Mucosa of descending colon (tissue), 3 donors: ENCODE data around the gene ARG2. TPM values are rescaled to one million over a fixed set of nuclear protein-coding genes. Genes with fewer than 3 reads are reported as not detected.
A peak's percentile ranks its signal among the peaks of the same experiment; 100 is the strongest.

Experiments used
- ATAC-seq: fragments of 200-7000 bp; cut with Tn5 transposase; one replicate; pipeline ENCODE4 v1.9.1; 2020; ENCODE audit warnings: mild to moderate bottlenecking, moderate library complexity
- DNase-seq, 3 donors: peaks; one replicate each; pipeline ENCODE4 v3.0.0-alpha.2; 2020
- H3K36me3 ChIP-seq: fragments of 200-600 bp; one replicate; pipeline ENCODE4 v1.8.0; 2021; ENCODE audit warnings: low read depth, mild to moderate bottlenecking
- H3K4me1 ChIP-seq: fragments of 200-600 bp; one replicate; pipeline ENCODE4 v1.8.0; 2021; ENCODE audit warnings: low read depth, mild to moderate bottlenecking
- H3K4me3 ChIP-seq: fragments of 200-600 bp; one replicate; pipeline ENCODE4 v1.8.0; 2021; ENCODE audit warnings: mild to moderate bottlenecking
- H3K9me3 ChIP-seq: fragments of 200-600 bp; one replicate; pipeline ENCODE4 v1.8.0; 2021; ENCODE audit warnings: mild to moderate bottlenecking
- intact Hi-C, 2 donors: fragments of 100-400 bp; cut with DNase I in 1 of 2; cut with micrococcal nuclease in 1 of 2; formaldehyde crosslinking; loops; one replicate each; pipeline versions ENCODE4 v1.11.0 to v1.11.1; 2022; cut with DNase I, micrococcal nuclease
- total RNA-seq, 3 donors: library from RNA; stranded (reverse); fragmentation: NEBNext Ultra II Directional in 2 of 3; extraction: Animal tissue kit (Norgen Biotek cat#: 25700) in 2 of 3; gene quantifications; one replicate each; pipeline versions ENCODE4 v1.2.1 to v1.2.4, GENCODE V29; 2021 to 2023
- TF ChIP-seq, protein P1 (sequence below): fragments of 200-600 bp; IDR thresholded peaks from one replicate; pipeline ENCODE4 v1.8.0; 2022; ENCODE audit warnings: antibody characterized with exemption, mild to moderate bottlenecking
- donor health status: DM: no; HTN: no; CAD: no; lungs with moderate emphysema.
- donor health status: DM: no; HTN: no; CAD: no.
- donor health status: DM: no; HTN: yes; CAD: no.

The ARG2 gene
- total RNA-seq, 3 donors from 2014 or later: 0.84 to 5.0 (median 4.4) TPM

GRCh38 chr14:67641902-67642749 lies 22.4 kb downstream of the ARG2 start:
- intact Hi-C loops: no loop called here
- ATAC-seq (peak; percentile 55), DNase-seq (no peak)
- TF ChIP-seq, protein P1, sequence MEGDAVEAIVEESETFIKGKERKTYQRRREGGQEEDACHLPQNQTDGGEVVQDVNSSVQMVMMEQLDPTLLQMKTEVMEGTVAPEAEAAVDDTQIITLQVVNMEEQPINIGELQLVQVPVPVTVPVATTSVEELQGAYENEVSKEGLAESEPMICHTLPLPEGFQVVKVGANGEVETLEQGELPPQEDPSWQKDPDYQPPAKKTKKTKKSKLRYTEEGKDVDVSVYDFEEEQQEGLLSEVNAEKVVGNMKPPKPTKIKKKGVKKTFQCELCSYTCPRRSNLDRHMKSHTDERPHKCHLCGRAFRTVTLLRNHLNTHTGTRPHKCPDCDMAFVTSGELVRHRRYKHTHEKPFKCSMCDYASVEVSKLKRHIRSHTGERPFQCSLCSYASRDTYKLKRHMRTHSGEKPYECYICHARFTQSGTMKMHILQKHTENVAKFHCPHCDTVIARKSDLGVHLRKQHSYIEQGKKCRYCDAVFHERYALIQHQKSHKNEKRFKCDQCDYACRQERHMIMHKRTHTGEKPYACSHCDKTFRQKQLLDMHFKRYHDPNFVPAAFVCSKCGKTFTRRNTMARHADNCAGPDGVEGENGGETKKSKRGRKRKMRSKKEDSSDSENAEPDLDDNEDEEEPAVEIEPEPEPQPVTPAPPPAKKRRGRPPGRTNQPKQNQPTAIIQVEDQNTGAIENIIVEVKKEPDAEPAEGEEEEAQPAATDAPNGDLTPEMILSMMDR: no peak
- Histone ChIP-seq H3K4me1 (no peaks in the 10 kb centered on the region), H3K9me3 (no peaks in the 10 kb centered on the region), H3K4me3 (no peak overlapping the region), H3K36me3 (no peaks in the 10 kb centered on the region)

DNA sequence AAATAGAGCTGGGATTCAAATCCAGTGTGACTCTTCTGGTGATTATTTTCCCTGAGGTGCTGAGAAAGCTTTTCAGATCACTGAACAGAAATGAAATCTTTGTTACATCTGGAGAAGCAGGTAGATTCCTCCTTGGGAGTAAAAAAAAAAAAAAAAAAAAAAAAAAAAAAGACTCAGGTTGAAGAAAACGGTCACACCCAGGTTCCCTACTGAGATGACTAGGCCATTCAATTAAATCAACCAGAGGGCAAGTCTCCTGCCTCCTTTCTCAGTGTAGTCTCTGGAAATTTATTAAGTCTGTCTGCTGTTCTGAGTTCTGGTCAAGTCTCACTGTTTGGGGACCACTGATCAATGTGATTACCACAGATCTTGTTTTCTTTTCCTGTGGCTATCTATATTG lies 24.0 kb downstream of the ARG2 start:
- intact Hi-C loops: no loop called here
- DNase-seq (no peak), ATAC-seq (no peak)
- no peak overlapping the region for H3K4me3 ChIP-seq
- TF ChIP-seq, protein P1: no peak
- no peaks in the 10 kb centered on the region for H3K9me3 ChIP-seq
- H3K4me1 ChIP-seq: no peaks in the 10 kb centered on the region
- H3K36me3 ChIP-seq: no peaks in the 10 kb centered on the region

DNA sequence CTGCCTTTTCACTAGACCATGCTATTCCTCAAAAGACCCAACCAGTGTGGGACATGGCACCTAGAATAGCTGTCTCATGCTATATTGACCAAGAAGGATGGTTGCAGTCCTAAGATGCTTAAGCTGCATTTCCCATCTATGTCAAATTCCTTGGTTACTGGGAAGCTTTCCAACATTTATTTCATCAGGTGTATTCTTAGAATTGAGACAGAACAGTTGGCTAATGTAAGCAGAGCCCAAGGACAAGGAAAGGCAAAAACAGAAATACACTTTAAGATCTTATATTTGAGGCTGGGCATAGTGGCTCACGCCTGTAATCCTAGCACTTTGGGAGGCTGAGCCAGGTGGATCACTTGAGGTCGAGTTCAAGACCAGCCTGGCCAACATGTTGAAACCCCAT lies 24.7 kb downstream of the ARG2 start:
- intact Hi-C loops: no loop called here
- DNase-seq: no peak
- TF ChIP-seq, protein P1: no peak
- no peaks in the 10 kb centered on the region for H3K4me1 ChIP-seq
- no peaks in the 10 kb centered on the region for H3K9me3 ChIP-seq
- H3K36me3 ChIP-seq: no peaks in the 10 kb centered on the region
- ATAC-seq: no peak
- H3K4me3 ChIP-seq: no peak overlapping the region

GRCh38 chr14:67645414-67645813 lies 25.7 kb downstream of the ARG2 start:
- Histone ChIP-seq H3K36me3 (no peaks in the 10 kb centered on the region), H3K4me3 (no peak overlapping the region), H3K4me1 (no peaks in the 10 kb centered on the region), H3K9me3 (no peaks in the 10 kb centered on the region)
- TF ChIP-seq, protein P1: no peak
- ATAC-seq (no peak), DNase-seq (no peak)
- intact Hi-C loops: no loop called here

DNA sequence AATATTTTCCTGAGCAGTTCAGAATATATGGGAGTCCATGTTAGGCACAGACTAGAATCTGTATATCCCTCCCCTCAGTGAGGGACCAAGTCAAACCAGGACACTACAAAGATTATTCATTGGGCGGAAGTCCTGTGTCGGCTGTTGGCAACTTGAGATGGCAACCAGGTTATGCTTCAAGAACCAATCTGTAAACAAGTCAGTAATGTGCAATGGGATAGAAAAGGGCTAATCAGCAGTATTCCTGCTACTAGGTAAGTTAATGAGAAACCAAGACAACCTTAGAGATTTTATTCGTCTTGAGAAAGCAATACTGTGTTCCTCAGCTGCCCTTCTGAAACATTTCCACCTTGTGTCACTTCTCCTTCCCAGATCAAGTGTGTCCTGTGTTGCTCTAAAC lies 26.4 kb downstream of the ARG2 start:
- Histone ChIP-seq H3K9me3 (no peaks in the 10 kb centered on the region), H3K36me3 (no peaks in the 10 kb centered on the region), H3K4me3 (no peak overlapping the region), H3K4me1 (no peaks in the 10 kb centered on the region)
- TF ChIP-seq, protein P1: no peak
- ATAC-seq: no peak
- intact Hi-C loops: no loop called here
- no peak for DNase-seq
